Type B pancreatic cell (in vitro differentiated cells): Measurements from ENCODE around the gene ATP5PD. TPM values are rescaled to one million over a fixed set of nuclear protein-coding genes. Genes with fewer than 3 reads are reported as not detected.

Experiments
- DNase-seq: peaks from one replicate; pipeline ENCODE4 v3.0.0; 2021; ENCODE audit warnings: mixed read lengths; ENCODE audit not compliant: unreplicated experiment; ENCODE audit errors: extremely low spot score
- H3K27ac Mint-ChIP-seq: 2 replicates; pipeline ENCODE4 v1.8.0; 2021; ENCODE audit warnings: mild to moderate bottlenecking, mixed read lengths
- H3K27me3 Mint-ChIP-seq: 2 replicates; pipeline ENCODE4 v1.8.0; 2021; ENCODE audit warnings: mixed read lengths
- H3K36me3 Mint-ChIP-seq: 2 replicates; pipeline ENCODE4 v1.8.0; 2021; ENCODE audit warnings: mixed read lengths
- H3K4me1 Mint-ChIP-seq: one replicate; pipeline ENCODE4 v1.8.0; 2021; ENCODE audit warnings: mixed read lengths; ENCODE audit not compliant: unreplicated experiment
- H3K4me3 Mint-ChIP-seq: 2 replicates; pipeline ENCODE4 v1.8.0; 2021; ENCODE audit warnings: mild to moderate bottlenecking, mixed read lengths
- H3K9me3 Mint-ChIP-seq: 2 replicates; pipeline ENCODE4 v1.8.0; 2021; ENCODE audit warnings: mixed read lengths
- total RNA-seq: library from RNA; stranded (reverse); gene quantifications from 2 replicates; pipeline ENCODE4 v1.2.1, GENCODE V29; 2021; ENCODE audit warnings: low replicate concordance
- TF ChIP-seq, protein P1 (sequence below): fragments of 200-600 bp; sonication (generic); conservative IDR thresholded peaks from 2 replicates; pipeline ENCODE4 v1.5.0; 2021; ENCODE audit warnings: antibody characterized with exemption, mild to moderate bottlenecking

Gene ATP5PD
- total RNA-seq, 1 donor from 2014 or later = 239 TPM

GRCh38 chr17:75004371-75004770, 42.4 kb downstream of the ATP5PD start:
- no peak overlapping the region for H3K4me3 Mint-ChIP-seq

DNA sequence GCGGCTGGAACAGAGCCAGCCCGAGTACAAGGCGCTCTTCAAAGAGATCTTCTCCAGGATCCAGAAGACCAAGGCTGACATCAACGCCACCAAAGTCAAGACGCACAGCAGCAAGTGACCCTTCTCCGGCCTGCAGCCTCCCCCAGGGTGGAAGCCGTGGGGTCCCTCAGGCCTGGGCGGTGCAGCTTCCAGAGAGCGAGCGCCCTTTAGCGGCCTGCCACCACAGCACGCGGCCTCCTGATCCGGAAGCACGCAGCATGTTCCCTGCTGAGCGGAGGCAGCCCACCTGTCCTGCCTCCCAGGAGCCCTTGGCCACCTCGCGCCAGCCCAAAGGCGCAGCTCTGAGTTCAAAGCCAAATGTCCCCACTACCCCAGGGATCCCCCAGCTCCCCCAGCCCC, 42.8 kb downstream of the ATP5PD start:
- no peaks in the 10 kb centered on the region for H3K4me1 Mint-ChIP-seq
- H3K4me3 Mint-ChIP-seq = no peak overlapping the region
- peaks cover 8% of the 10 kb centered on the region for H3K36me3 Mint-ChIP-seq
- H3K27ac Mint-ChIP-seq = no peak overlapping the region
- no peaks in the 10 kb centered on the region for H3K27me3 Mint-ChIP-seq
- no peaks in the 10 kb centered on the region for H3K9me3 Mint-ChIP-seq
- DNase-seq = no peak
- TF ChIP-seq, protein P1, sequence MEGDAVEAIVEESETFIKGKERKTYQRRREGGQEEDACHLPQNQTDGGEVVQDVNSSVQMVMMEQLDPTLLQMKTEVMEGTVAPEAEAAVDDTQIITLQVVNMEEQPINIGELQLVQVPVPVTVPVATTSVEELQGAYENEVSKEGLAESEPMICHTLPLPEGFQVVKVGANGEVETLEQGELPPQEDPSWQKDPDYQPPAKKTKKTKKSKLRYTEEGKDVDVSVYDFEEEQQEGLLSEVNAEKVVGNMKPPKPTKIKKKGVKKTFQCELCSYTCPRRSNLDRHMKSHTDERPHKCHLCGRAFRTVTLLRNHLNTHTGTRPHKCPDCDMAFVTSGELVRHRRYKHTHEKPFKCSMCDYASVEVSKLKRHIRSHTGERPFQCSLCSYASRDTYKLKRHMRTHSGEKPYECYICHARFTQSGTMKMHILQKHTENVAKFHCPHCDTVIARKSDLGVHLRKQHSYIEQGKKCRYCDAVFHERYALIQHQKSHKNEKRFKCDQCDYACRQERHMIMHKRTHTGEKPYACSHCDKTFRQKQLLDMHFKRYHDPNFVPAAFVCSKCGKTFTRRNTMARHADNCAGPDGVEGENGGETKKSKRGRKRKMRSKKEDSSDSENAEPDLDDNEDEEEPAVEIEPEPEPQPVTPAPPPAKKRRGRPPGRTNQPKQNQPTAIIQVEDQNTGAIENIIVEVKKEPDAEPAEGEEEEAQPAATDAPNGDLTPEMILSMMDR = no peak

More at GRCh38 chr17:75004371-75004770, 42.4 kb downstream of the ATP5PD start:
- H3K27ac Mint-ChIP-seq = no peak overlapping the region
- DNase-seq = no peak
- peaks cover 8% of the 10 kb centered on the region for H3K36me3 Mint-ChIP-seq
- H3K9me3 Mint-ChIP-seq = no peaks in the 10 kb centered on the region
- TF ChIP-seq, protein P1 = no peak
- no peaks in the 10 kb centered on the region for H3K4me1 Mint-ChIP-seq
- no peaks in the 10 kb centered on the region for H3K27me3 Mint-ChIP-seq

GRCh38 chr17:75003070-75003956, 43.5 kb downstream of the ATP5PD start:
- Mint-ChIP-seq H3K27ac (no peak overlapping the region), H3K4me3 (no peak overlapping the region), H3K9me3 (no peaks in the 10 kb centered on the region), H3K4me1 (peaks cover 3% of the 10 kb centered on the region), H3K36me3 (peaks cover 11% of the 10 kb centered on the region), H3K27me3 (no peaks in the 10 kb centered on the region)
- DNase-seq = no peak
- TF ChIP-seq, protein P1 = no peak

DNA sequence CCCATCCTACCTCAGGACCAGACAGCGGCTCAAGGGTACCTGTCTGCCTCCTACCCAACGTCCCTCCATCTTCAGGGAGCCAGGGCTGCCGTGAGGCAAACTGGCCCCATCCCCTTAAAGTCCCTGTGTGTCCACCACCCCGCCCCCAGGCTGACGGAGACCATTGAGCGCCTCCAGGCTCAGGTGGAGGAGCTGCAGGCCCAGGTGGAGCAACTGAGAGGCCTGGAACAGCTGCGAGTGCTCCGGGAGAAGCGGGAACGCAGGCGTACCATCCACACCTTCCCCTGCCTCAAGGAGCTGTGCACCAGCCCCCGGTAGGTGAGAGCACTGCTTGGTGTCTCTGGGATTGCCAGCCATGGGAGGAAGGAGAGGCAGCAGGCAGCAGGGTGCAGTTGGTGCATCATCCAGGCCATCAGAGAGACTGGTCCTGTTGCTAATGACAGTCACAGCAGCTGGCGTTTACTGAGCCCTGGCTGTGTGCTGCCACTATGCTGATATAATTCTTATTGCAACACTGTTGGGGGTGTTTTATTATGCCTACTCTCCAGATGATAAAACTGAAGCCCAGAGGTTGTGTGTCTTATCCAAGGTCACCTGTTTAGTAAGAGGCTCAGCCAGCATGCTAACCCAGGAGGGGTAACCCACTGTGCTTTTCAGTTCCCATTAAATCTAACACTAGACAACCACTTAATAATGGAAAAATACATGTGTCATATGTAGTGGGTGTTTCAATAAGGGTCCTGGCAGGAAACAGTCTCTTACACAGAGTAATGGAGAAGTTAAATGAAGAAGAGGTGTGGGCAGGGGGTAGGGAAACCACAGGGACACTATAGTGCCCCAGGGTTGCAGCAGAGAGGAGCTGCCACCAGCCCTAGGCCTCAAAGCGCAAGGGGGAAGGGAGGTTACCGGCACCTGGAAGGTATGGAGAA, 44.6 kb downstream of the ATP5PD start:
- no peaks in the 10 kb centered on the region for H3K27me3 Mint-ChIP-seq
- peaks cover 16% of the 10 kb centered on the region for H3K36me3 Mint-ChIP-seq
- no peak overlapping the region for H3K27ac Mint-ChIP-seq
- TF ChIP-seq, protein P1 = no peak
- H3K4me1 Mint-ChIP-seq = peaks cover 4% of the 10 kb centered on the region
- no peak for DNase-seq
- H3K9me3 Mint-ChIP-seq = no peaks in the 10 kb centered on the region
- H3K4me3 Mint-ChIP-seq = no peak overlapping the region

DNA sequence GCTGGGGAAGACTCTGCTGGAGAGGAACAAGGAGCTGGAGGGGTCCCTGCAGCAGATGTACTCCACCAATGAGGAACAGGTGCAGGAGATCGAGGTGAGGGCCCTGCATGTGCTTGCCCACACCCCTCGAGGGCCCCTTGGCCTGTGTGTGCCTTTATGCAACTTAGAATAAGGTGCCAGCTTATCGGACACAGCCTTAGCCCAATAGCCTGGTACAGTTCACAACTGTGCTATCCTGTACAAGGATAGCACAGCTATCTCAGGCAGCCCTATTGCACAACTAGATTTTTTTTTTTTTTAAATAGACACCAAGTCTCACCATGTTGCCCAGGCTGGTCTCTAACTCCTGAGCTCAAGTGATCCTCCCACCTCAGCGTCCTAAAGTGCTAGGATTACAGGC, 47.2 kb downstream of the ATP5PD start:
- peaks cover 12% of the 10 kb centered on the region for H3K36me3 Mint-ChIP-seq
- TF ChIP-seq, protein P1 = no peak
- no peak for DNase-seq
- no peaks in the 10 kb centered on the region for H3K27me3 Mint-ChIP-seq
- H3K4me1 Mint-ChIP-seq = peaks cover 4% of the 10 kb centered on the region
- H3K4me3 Mint-ChIP-seq = no peak overlapping the region
- H3K9me3 Mint-ChIP-seq = no peaks in the 10 kb centered on the region
- H3K27ac Mint-ChIP-seq = no peak overlapping the region
